Activated gamma-delta T cell treated with anti-CD3 and anti-CD28 coated beads, Interleukin-2, amount 50 U/mL, for 16 hours (primary cell): ENCODE results near the gene EVX2.

Experiments
- DNase-seq: peaks from one replicate; pipeline ENCODE4 v3.0.0-alpha.2; 2020; ENCODE audit warnings: low read depth

Gene EVX2

GRCh38 chr2:176122052-176122682 is 38.4 kb upstream of the EVX2 start:
- DNase-seq = no peak

- DNase-seq = no peak
These were observed 37.7 kb upstream of the EVX2 start for GRCh38 chr2:176121190-176122051.

- DNase-seq = no peak
These were observed 36.8 kb upstream of the EVX2 start for GRCh38 chr2:176120364-176121189.

GRCh38 chr2:176118601-176119339 is 35.0 kb upstream of the EVX2 start:
- no peak for DNase-seq

GRCh38 chr2:176117823-176118371 is 34.1 kb upstream of the EVX2 start:
- DNase-seq = no peak

- DNase-seq = no peak
These were observed 33.5 kb upstream of the EVX2 start for GRCh38 chr2:176117162-176117822.

GRCh38 chr2:176115883-176116813 is 32.4 kb upstream of the EVX2 start, which contains the start of gene HOXD10:
Gene HOXD10, plus strand, starts transcription at chr2:176116778. Its CDS starts 56 bp downstream, at chr2:176116834.
- DNase-seq = no peak

- no peak for DNase-seq
These were observed 31.3 kb upstream of the EVX2 start for GRCh38 chr2:176114930-176115625.

GRCh38 chr2:176114120-176114929 is 30.6 kb upstream of the EVX2 start:
- DNase-seq = no peak

- no peak for DNase-seq
These were observed 28.9 kb upstream of the EVX2 start for GRCh38 chr2:176112375-176113302.

- DNase-seq = no peak
These were observed 28.1 kb upstream of the EVX2 start for GRCh38 chr2:176111846-176112374.

- no peak for DNase-seq
These were observed 27.5 kb upstream of the EVX2 start for GRCh38 chr2:176111309-176111663.

GRCh38 chr2:176110415-176111308 is 26.9 kb upstream of the EVX2 start:
- DNase-seq = no peak

GRCh38 chr2:176109946-176110345 is 26.2 kb upstream of the EVX2 start:
- DNase-seq = no peak

- DNase-seq = no peak
These were observed 25.6 kb upstream of the EVX2 start for GRCh38 chr2:176109192-176109901.
